ENCODE results near the gene FRMD4A.
"Not testable (repeated sequence)": the region's sequence is repeated elsewhere in the genome, so short reads cannot be mapped to it uniquely, and the experiment has no call there.

Gene FRMD4A

DNA sequence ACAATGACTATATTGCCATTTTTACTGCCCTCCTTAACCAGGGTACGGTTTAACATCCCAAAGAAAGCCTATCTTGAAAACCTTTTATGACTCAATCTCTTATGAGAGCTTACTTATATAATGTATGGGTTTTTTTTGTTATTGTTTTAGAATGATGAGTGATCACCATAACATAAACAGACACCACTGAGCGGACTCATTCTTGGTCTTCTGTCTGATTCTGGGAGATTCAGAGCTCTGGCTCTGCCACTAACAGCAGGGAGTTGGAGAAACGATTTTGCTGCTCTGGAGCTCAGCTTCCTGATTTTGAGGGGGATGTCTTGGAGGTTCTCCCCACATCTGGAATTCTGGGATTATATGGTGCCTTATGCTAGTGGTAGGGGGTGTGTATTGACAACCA is 244.1 kb downstream of the FRMD4A start:
- no peak for DNase-seq

DNA sequence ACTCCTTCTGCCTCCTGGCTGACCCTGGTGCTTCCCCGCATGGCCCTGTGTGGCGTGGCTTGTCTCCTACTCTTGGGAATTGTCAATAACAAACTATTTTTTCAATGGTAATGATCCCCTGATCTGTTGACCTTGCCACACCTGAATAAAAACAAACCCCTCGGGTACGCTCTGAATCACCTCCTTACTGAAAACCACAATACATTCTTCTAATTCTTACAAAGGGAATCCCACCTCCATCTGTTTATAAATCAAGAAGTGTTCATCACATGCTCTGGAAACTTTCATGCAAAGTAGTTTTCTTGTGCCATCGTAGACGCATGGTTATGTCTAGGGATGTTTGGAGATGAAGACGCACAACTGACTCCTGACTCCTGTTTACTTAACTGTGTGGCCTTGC is 245.8 kb downstream of the FRMD4A start:
- DNase-seq = no peak

DNA sequence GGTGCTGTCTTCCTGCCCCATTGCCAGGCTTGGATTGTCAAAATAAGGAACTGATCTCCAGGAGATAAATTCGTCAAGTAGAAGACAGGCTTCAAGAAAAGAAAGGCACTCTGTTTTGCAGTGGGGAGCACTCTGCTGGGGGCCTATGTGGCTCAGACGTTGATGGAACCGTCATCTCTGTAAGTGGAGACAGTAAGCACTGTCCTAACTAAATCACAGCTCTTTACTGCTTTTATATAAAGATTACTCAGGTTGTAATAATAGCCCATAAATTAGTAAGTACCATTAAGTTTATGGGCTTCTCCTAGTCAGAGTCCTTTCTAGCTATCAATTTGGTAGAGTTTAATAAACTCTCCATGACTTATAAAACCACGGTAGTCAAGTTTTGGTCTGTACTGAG is 249.9 kb downstream of the FRMD4A start:
- no peak for DNase-seq

DNA sequence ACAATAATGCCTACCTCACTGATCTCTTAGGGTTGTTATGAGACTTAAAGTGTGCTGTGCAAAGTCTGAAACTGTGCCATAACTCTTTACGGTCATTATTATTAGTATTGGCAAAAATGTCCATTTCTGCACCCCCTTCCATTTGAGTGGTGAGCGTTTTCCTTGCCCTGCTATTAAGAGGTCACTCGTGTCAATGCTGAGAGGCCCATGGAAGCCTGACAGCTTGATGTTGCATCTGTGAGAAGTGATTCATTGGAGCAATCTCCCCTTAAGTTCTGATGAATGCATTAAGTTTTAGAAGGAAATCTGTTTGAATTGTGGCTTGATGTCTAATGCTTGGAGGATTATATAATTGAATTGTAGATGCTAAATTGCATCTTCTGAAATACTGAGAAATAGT is 253.3 kb downstream of the FRMD4A start:
- DNase-seq = no peak

DNA sequence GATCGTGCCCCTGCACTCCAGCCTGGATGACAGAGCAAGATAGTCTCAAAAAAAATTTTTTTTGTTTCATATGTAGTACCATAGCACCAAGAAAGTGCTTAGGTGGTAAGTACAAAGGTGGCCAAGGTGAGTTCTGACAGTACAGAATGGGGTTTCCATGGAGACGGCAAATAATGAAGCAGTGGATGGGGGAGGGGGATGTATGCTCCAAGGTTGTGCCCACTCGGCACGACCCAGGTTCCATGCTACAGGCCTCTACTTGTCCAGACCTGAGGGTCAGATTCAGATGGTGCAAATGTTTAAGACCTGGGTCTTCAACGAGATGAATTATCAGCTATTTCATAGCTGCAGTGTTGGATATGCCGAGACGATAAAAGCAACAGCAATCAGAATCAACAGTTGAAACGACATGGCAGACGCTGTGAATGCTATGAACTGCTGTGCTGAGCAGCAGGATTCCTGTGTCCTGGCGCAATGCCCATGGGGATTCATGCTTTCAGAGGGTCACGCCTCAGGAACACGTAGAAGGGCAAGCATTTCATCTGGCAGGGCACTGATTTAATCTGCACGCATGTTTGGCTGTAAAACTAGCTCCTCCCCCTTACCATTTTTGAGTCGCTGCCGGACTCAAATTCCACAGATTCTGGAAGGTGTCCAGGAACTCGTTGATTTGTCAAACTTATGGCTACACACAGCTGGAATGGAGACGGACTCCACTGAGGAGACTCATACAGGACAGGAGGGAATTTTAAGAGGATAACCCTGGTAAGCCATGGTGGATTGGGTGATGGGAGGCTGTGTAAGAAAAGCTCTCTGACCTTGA is 256.5 kb downstream of the FRMD4A start:
- DNase-seq = no peak

DNA sequence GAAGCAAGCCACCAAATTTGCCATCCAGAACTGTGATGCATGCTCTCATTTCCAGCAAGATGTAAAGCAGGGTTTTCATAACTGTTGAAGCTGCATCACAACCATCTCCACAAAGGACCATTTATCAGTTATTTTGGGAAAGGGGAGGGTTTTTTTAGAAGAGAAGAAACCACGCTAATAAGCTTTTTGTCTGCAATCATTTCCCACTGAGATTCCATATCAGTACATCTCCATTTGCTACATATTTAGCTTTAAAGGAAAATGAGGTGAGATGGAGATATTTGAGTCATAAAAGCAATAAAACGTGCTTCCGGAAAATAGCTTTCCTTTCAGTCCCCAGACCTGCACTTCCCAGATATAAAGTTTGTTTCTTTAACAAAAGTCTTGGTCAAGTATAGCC is 258.2 kb downstream of the FRMD4A start:
- DNase-seq = no peak

DNA sequence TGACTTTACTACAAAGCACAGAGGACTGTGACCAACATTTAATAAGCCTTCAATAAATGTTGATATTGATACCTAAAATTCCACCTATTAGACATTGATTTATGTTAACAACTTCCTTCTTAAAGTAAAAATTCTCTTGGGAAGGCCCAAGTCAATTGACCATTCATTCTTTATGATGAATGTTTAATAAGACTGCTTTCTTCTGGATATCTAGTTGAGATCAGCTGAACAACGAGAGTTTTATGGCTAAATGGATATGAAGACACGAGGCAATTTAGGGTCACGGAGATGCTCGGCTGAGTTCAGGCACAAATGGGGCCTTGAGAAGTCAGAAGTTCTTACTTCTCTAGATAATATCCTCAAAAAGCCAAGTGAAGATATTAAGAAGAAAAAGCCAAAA is 258.8 kb downstream of the FRMD4A start:
- no peak for DNase-seq

DNA sequence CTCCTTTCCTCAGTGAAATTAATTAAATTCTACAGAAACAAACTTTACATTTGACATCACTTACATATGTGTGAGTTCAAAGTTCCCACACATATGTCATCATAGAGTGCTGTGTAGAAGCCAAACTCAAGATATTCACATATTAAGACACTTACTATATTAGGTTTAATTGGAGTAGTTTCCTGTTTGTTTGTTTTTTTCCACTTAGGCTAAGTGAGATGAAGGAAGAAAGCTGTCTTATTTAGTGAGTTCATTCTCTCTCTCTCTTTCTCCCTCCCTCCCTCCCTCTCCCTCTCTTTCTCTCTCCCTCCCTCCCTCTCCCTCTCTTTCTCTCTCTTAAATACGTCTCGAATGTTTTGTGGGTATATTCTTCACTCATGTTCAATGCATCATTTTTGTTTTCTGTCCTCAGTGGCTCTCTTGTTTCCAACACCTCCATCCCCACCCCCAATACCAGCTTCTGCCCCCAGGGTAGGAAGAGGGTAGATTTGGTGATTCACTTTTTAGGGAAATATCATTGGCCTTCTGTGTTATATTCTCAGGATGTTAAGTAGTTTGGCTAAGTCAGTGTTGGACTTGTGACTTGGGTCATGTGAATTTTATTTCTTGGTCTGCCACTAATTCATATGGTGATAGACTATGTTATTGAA is 262.0 kb downstream of the FRMD4A start:
- DNase-seq = no peak

DNA sequence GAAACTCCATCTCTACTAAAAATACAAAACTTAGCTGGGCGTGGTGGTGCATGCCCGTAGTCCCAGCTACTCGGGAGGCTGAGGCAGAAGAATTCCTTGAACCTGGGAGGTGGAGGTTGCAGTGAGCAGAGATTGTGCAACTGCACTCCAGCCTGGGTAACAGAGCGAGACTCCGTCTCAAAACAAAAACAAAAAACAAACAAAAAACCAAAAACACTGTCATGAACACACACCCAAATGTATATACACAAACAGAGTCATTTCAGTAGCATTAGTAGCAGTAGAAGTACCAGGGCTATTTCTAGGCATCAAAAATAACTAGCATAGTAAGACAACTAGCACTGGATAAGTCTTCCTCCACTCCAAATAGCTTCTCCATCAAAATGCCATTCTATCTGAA is 263.1 kb downstream of the FRMD4A start:
- not testable (repeated sequence) for DNase-seq

DNA sequence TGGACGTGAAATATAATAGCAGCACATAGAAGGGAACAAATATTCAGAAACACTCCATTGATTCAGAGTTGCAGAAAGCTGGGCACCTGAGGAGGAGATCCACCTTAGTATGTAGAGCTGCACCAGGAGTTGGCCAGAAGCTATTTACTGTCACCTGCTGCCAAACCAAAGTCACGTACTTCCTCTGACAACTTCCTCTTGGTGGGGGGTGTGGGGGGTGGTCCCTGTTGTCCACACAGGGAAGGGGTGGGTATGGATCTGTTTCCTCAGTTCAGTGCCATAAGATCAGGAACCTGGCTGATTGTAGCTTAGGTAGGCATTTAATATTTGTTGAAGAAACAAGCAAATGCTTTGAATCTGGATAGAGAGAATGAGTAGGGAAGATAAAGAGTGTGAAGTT is 264.6 kb downstream of the FRMD4A start:
- no peak for DNase-seq

DNA sequence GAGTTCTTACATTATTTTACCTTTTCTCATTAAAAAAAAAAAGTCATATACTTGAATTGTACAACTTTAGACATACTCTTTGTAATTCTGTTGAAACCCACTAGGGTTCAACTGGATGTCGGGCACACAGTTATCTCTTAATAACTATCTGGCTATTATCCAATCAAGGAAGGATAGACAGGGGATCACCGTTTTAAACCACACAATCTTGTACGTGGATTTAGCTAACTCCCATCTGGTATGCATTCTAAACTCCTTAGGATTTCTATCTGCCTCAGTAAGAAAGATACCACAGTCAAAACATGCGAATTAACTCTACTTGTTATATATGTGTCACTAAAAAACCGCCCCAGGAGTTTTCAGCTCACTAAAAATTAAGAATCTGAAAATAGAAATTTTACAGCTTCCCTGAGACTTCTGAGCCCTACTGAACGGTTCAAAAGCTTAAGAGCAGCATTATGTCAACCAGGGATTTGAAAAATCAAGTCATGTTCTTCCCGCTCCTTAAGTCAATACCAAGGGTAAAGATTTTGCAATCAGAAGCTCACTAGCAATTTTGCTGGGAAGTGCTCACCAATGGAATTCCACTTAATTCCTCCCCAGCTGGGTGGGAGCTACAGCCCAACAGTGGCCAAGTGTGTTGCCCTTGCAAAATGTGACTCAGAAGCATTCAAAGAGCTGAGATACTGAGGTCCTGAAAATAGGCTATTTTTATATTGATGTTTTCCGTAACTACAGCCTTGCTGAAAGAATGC is 267.0 kb downstream of the FRMD4A start:
- no peak for DNase-seq

DNA sequence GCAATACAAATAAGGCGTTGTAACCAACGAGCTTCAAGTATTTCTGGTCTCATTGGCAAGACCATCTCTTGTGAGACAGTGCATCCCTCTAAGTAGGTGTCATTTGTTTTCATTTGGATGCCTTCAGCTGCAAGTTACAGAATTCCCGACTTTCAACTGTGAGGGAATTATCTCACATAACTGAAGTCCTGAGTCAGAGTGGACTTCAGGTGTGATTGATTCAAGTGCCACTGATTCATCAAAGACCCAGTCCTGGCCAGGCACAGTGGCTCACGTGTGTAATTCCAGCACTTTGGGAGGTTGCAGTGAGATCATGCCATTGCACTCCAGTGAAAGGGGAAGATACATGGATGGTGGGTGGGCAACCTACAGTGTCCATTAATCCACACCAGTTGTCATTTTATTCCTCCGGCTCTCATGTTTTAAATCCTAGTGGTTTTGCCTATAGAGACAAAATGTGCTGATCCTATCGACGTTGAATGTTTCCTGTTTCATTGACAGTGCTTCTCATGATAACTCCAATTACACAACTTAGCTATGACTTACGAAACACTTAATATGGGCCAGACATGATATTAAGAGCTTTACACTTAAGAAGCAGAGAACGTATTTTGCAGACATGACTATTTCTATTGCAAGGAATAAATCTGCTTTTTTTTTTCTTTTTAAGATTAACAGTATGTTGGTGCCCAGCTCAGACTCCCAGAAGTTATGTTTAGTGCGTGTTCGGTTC is 268.0 kb downstream of the FRMD4A start:
- no peak for DNase-seq

DNA sequence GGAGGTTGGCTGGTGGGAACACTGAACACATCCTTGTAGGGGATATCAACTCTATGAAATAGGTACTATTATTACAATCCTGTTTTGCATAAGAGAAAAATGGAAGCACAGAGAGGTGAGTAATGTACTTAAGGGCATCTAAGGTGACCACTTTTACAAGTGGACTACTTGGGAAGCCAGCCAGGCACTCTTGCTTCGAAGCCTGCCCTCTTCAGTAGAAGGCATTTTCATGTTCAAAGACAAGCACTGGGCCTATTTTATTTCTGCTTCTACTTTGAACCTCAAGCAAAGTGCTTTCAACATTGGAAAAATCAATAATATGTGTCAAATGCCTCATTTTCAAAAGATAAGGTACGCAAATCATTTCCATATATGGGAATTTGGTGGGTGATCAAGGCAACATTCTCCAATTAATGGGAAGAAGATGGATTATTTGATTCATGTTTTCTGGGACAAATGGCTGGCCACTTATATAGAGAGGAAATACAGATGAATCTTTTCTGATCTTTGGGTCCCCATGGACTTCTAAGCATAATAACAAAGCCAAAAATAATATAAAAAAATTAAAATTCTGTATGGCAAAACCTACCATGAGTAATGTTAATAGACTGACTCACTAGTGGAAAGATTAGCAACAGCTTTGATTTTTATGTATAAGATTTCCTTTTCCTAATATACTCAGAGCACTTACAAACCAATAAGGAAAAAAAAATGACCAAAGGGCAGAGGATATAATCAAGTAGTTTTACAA is 270.2 kb downstream of the FRMD4A start:
- DNase-seq = no peak

DNA sequence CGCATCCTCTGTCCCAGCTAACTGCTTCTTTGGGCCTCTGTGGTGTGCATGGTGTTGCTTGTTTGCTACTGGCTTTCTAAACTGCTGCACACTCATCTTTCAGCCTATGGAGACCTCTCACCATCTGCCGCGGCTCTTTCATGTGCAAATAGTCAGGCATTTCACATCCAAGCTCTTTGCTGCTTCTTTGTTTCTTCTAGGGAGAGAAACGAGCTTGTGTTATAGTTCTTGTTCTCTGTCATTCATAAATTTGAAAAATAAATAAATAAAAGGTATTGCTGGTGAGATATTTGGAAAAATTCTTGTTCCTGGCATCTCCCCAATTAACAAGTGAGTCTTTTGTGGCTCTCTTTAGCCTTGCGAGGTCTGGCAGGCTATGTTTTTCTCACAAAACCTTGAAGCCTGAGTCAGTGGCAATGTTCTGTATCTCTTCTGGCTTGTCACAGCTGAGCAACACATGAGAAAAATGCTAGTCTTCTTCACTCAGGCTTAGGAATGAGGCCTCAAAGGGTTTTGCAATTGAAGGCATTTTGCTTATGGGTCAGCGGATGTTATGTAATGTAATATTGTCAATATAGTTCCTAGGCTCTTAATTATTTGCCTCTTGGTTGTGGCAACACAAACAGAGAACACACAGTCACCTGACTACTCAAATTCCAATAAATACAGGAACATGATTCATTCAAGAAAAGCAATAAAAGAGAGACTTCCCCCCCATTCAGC is 274.0 kb downstream of the FRMD4A start:
- no peak for DNase-seq

DNA sequence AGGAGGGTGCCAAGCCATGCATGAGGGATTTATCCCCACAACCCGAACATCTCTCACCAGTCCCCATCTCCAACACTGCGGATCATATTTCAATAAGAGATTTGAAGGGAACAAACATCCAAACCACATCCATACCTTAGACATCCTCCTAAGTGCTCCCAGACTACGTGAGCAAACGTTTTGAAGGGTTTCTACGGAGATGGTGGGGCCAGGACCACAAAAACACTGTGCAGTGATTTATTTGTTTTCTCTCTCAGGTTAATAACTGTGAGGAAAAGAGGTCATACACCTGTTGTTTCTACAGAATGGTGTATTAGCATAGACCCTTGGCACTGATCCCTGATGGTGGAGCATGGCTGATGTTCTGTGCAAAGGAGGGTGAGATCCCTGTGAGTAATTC is 277.8 kb downstream of the FRMD4A start:
- no peak for DNase-seq

DNA sequence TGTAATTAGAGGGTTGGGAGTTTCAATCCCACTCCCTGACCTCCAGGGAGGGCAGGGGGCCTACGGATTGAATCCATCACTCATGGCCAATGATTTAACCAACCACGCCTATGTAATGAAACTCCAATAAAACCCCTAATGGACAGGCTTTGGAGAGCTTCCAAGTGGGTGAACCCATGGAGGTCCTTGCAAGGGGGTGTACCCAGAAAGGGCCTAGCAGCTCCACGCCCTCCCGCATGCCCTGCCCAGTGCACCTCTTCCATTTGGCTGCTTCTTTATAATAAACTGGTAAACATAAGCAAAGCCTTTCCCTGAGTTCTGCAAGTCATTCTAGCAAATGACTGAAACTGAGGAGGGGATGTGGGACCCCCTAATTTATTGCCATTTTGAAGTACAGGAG is 280.1 kb downstream of the FRMD4A start:
- no peak for DNase-seq

DNA sequence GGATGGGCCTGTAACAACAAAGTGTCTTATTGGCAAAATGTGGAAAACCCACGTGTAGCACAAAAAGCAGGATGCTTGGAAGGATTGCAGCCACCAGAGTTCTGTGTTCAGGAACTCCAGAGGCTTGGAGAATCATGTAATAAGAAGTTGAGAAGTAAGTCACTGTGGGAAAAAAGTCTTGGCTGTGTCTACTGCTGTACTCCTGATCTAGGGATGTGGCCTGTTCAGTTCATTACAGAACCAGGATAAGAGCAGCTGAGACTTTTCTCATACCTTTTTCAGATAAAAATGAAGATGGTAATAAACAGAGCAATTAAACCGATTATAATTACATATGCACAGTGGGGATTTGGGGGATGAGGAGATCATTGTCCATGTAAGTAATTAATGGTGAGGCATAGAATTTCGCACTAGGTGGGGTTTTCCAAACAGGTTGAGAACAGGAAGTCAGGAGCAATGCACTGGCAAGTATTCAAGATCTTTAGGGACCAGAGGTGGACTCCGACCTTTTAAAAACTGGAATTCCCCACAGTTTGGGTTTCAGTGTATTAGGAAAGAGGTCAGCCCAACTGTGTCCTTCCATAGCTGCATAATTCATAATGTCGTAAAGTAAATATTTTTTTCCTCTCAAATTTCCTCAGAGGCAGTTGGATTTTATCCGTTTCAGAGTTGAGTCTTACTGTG is 281.7 kb downstream of the FRMD4A start:
- no peak for DNase-seq

DNA sequence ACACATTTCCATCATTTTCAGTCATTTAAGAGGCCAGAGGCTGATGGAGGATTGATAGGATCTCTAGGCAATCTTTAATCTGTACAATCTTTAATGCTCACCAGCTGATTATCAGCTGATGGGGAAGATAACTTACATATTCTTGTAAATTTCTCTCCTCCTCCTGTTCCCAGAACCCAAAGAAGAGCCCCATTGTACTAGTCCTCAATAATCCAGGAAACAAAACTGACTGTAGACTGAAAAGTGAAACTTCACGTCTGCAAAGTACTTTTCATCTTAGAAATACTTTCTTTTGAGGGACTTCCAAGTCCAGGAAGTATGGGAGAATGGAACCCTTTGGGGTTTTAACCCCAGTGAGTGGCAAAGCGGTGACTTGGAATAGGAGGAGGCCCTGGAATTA is 283.3 kb downstream of the FRMD4A start:
- no peak for DNase-seq

DNA sequence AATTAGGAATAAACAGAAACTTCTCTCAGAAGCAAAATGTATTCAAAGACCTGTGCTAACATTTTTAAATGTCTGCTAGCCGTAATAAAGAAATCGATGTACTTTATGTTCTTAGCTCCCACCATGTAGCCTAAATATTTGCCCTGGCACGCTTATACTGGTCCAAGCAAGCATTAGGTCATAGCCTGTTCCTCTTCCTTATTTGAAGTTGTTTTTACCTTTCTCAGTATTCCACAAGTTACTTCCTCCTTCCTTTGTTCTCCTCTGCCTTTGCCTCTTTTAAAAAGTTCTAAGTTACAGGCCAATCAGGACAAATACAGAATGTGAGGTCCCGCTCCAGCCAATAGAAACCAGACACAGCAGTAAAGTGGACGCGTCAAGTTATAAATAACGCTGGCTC is 288.7 kb downstream of the FRMD4A start:
- not testable (repeated sequence) for DNase-seq

DNA sequence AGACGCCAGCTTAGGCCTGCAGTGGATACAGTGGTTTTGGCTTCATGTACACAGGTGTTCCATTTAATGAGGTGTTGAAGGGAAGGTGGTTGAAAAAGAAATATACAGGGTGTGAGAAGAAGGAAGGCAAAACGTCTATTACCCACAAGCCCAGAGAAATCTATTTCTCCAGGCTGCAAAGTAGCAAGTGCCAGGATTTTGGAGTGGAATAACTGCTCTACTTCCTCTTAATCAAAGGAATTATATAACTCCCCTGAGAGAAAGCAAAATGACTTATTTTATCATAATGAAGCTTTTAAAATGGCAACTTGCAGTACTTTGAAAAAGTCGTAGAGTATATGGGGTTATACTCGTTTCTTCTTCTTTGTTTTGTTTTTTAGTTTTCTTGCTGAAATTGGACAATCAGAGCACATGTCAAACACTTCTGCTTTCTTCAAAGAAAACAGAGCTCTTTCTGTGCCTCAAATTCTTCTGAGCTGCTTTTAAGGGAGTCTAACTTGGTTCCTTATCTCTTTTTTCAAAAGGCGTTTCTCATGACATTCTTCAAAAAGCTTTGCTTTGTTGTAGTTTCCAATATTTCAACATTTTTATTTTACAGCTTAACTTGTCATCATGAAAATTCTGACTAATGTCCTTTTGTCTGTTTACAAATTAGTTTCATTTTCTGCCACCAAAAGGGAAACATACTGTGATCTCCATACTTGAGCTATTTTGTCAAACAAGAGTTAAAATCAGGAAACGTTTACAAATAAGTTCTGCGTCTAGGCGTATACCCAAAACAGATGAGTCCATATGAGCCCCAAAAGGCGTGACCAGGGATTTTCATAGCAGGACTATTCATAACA is 289.7 kb downstream of the FRMD4A start:
- no peak for DNase-seq
